HG03378 (cell line): ENCODE data around the gene PLCB4.
"Not testable (repeated sequence)": the region's sequence is repeated elsewhere in the genome, so short reads cannot be mapped to it uniquely, and the experiment has no call there.

Source experiments
- ATAC-seq: cut with Tn5 transposase; IDR thresholded peaks from one replicate; pipeline ENCODE4 v1.9.1; 2021; ENCODE audit warnings: mild to moderate bottlenecking, moderate library complexity; ENCODE audit not compliant: unreplicated experiment

Gene PLCB4

DNA sequence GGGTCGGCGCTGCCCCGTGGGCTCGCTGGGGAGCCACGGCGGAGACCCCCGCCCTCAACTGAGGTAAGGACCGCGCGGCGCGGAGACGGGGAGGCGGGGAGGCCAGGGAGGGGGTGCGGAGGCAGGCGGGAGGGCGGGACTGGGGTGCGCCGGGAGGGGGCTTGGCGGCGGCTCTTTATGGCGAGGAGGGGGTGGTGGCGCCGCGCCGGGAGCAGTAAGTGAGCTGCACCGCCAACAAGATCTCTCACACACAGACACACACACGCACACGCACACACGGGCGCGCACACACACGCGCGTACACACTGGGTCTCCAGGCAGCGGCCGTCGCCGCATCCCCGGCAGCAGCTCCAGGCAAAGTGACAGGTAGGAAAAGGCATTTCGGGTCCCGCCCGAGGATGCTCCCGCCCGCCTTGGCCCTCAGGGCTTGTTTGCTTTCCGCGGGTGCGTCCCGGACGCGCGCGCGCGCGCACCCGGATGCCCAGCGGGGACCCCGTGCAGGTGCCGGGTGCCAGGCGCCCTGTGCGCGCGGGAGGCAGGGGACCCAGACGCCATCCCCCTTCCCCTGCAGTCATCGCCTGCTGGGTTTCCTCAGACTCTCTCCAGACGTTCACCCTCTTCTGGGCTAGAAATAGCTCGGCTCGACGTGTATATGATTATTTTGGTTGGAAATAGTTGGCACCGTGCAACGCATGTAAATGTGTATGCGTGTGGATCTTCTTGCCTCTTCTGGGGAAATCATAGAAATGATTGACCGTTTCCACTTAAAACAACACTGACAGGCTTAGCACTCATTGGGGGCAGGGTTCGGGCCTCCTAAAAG, at the start of gene PLCB4:
TSS of gene PLCB4 (plus strand) at position 247 of the 823 bp plus-strand sequence. CDS start 238,728 bp downstream, outside the sequence.
- no peak for ATAC-seq

DNA sequence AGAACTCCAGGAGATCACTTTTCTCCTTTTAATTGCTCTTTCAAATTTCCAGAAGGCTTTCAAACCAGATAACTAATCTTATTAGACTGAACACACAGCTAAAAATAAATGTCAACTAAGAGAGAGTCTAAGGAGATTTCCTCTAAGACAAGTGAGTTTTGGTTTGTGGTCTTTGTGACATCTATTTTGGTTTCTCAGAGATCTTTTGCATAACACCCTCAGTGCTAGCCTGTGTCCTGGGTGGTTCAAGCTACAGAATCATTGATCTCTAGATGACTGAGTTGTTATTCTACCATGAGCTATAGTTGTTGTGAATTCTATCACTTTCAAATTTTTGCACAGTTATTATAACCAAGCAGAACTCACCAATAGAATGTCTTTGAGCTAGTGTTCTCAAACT, 49.1 kb upstream of the PLCB4 start:
- ATAC-seq: no peak

DNA sequence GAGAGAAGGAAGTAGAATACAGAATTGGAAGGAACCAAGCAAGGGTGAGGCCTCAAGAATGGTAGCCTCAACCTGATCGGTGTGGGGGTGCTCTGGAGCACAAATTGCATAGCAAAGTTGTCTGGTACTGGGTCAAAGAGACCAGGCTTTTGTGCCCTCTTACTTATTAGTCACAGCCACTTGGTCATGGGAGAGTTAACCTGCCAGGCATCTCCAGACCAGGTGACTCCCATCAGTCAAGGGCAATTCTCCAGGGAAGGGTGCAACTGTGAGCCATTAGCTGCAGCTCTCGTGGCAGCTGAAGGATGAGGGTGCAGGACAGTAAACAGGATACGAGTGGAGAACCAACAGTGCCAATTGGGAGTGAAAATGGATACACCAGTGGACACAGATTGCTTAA, 47.7 kb upstream of the PLCB4 start:
- ATAC-seq: no peak

DNA sequence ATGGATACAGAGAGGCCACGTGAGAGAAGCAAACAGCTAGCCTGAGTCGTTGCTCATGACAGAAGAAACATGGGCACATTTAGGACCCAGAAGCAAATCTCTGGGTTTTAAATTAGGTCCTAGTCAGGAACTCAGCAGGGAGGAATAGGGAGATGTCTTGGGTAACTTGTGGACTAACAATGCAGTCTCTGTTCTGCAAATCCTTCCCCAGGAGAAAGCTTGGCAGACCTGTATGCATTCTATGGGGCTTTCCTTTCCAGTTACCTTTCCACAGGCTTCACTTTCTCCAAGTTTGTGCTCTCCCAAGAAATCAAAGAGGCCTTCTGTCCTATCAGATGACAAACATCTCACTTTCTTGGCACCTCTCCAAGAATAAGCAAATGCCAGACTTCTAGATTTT, 47.2 kb upstream of the PLCB4 start:
- ATAC-seq: no peak

DNA sequence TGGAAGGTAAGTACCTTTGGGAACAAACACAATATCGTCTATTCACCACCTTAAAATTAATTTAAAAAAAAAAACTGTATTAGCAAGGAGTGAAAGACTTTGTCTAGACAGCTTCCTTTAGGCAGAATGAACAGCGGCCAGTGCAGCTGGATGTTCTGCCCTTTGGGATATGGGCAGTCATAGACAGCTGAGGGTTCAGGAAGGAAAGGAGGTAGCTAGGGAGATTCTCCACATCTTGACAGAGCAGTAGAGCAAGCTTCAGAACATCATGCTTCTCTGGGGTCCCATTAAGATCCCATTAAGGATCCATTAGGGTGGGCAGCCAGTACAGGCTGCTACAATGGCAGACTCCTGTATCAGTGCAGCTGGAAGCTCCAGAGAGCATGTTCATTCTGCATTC, 46.5 kb upstream of the PLCB4 start:
- no peak for ATAC-seq

DNA sequence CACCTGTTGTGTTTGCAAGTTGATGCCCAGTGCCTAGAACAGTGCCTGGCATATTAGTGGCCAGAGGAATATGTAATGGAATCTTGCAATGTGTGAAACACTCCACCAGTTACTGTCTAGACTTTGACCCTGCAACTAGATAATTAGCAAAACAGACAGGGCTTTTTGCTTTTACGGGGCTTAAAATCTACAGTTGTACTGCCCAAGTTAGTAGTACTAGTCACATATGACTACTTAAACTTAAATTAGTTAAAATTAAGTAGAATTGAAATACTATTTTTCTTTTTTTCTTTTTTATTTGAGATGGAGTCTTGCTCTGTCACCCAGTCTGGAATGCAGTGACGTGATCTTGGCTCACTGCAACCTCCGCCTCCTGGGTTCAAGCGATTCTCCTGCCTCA, 44.3 kb upstream of the PLCB4 start:
- no peak for ATAC-seq

DNA sequence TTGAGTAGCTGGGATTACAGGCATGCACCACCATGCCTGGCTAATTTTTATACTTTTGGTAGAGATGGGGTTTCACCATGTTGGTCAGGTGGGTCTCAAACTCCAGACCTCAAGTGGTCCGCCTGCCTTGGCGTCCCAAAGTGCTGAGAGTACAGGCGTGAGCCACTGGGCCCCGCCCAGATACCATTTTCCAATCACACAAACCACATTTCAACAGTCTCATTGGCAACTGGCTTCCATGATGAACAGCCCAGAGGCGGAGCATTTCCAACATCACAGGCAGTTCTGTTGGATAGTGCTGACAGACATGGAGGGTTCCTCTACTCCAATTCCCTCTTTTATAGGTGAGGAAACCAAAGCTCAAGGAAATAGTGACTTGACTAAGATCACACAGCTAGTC, 43.9 kb upstream of the PLCB4 start:
- no peak for ATAC-seq

DNA sequence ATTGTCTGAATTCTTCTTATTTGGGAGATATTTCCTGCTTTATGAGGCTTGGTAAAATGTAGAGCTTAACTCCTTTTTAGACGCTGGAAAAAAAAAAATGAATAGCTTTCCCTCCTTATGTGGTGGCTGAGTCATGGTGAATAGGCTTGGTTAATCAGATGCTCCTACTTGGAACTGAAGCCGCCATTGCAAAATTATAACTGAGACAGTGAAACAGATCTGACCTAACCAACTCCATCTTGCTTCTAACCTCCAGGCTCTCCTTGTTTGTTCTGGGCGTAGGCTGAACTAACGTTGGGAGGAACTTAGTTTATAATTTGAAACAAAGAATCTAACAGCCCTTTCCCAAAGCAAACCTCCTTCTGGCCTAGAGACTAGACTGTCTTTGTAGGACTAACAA, 43.2 kb upstream of the PLCB4 start:
- ATAC-seq: no peak

DNA sequence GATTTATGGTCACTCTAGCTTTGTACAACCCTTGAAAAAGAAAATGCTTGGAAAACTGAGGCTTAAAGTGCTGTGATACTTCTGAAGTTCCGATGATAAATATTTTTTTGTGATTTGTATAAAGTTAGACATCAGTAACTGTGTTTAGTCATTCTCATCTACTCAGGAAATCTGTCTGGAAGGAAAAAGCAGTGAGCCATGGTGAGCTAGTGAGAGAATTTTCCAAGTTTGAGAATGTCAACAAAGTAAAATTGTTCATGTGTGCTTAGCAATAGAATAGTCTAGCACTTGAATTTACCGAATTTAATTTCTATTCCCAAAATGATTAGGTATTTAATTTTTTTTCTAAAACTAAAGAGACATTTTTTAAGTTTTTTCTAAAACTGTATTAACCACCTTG, 41.3 kb upstream of the PLCB4 start:
- no peak for ATAC-seq

DNA sequence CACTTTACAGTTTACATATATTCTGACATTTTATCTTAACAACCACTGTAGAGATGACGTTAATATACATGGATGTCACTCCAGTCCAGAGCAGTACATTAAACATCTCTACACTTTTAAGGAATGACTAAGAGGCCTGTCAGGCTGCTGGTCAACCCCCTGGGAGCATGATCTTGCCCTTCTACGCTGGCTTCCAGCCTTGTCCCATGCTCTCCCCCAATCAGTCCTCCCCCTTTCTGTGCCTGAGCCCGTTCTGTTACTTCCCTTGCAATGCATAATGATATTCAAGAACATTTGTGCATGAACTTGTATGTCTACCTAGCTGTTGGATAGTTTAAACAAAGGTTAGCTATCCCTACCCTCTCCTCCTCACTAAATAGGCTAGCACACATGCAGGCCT, 40.5 kb upstream of the PLCB4 start:
- ATAC-seq: no peak

DNA sequence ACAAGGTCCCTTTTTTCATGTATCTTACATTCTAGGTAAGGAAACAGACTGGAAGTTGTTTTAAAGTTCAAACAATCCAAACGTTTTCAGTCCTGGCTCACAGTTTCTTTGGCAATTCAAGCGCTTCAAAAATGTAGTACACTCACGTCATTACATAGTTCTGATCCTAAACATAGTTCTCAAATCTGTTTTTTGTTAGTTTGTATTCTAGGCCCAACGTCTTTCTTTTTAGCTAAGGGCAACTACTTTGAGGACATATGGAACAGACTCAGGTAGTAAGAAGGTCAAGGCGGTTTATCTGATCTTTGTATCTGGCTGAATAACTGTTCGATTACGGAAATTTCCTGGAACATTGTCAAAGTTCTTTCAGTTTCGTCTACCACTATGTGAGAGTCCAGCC, 36.9 kb upstream of the PLCB4 start:
- no peak for ATAC-seq

DNA sequence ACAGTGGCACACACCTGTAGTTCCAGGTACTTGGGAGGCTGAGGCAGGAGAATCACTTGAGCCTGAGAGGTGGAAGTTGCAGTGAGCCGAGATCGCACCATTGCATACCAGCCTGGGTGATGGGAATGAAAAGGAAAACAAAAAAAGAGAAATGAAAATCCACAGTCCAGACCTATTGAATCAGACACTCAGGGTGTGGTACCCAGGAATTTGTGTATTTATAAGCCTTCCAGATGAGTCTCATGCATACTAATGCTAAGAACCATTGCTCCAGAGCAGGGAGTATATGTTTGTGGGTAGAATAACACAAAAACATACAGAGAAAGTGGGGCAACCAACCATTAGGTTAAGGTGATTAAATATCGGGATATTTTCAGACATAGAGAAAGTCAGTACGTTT, 36.1 kb upstream of the PLCB4 start:
- no peak for ATAC-seq

DNA sequence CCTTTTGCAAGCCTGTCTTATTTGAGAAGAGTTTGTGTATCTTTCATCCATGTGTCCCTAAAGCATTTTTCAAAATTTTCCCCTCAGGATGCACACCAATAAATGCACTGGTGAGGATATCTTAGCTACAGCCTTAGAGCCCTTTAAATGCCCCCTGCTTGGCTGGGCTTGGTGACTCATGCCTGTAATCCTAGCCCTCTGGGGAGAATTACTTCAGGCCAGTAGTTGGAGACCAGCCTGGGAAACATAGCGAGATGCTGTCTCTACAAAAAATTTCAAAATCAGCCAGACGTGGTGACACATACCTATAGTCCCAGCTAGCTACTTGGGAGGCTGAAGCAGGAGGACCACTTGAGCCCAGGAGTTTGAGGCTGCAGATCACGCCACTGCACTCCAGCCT, 33.8 kb upstream of the PLCB4 start:
- no peak for ATAC-seq

DNA sequence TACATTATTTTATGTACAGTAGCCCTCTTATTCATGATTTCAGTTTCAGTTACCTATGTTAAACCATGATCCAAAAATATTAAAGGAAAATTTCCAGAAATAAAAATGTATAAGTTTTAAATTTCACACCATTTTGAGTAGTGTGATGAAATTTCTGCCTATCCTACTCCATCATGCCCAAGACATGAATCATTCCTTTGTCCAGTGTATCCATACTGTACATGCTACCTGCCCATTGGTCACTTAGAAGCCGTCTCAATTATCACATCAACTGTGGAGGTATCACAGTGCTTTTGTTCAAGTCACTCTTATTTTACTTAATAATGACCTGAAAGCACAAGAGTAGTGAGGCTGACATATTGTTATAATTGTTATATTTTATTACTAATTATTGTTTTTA, 32.3 kb upstream of the PLCB4 start:
- no peak for ATAC-seq

DNA sequence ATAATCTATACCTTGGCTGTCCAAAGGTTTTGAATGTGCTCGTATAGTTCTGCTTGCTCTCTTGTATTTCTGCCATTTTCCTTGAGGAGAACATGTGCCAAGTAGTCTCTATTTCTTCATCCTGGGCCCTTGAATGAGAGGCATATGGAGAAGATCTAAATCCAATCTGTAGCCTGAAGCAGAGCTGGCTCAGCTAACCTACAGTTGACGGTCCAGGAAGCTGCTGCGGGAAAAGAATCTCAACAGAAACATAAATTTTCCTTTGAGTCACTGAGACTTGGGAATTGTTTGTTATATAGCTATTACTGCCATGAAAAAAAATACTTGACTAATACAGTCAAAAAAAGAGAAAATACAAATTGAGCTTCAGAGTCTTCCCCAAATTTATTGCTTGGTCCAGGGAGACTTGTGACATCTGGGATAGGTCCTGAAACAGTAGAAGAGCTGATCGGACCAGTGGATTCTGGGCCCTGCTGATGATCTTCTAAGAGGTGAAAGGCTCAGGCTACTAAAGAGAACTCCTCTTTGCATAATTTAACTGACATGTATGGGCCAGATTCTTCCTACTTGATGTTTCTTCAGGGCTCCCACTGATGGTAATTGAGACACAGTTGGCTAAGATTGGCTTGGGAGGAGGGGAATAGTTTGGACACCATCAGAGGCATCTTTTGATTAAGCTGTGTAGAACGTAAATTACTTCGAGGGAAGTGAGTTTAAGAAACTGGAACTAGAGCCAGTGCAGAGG, 29.9 kb upstream of the PLCB4 start:
- ATAC-seq: no peak

DNA sequence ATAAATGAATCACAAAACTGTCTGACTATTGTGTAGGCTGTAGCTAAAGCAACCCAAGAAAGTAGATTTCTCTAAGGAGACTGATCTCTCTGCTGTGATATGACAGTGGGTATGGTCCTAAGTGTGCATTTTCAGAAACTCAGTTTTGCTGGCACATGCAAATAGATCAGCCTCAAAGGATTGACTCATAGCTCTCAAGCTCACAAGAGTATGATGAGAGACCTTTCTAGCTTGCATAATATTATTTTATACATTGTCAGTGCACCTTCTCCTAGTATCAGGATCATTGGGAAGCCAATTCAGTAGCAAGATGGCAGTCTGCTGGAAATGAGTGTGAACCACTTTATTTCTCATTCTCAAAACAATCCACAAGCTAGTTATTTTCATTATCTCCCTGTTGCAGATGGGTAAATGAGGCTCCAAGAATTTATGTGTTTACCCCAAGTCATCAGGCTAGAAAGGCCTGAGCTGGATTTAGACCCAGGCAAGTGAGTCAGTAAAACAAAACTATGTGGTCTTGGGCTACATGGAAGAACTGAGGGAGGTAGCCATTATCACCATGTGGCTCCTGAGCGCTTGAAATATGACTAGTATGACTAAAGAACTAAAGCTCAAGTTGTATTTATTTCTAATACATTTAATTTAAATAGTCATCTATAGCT, 27.9 kb upstream of the PLCB4 start:
- ATAC-seq: no peak

DNA sequence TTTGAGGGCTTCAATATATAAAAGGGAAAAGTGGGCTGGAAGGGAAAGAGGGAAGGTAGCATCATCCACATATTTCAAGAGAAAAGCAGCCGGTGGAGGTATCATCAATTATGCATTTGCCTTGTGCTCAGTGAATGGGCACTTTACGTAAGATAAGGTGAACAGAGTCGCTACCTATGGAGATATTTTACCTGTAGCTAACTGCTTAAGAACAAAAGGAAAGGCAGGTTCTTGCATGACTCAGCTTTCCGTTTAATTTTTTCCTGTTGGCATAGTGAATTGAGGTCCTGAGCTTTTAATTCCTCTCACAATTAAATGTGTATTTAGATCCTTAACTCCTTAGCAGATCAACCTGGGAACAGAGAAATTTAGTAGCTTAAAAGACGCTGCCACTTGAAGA, 25.5 kb upstream of the PLCB4 start:
- ATAC-seq: no peak

DNA sequence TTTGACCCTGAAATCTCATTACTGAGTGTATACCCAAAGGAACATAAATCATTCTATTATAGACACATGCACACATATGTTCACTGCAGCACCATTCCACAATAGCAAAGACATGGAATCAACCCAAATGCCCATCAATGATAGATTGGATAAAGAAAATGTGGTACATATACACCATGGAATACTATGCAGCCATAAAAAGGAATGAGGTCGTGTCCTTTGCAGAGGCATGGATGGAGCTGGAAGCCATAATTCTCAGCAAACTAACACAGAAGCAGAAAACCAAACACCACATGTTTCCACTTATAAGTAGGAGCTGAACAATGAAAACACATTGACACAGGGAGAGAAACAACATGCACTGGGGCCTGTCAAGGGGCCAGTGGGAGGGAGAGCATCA, 21.0 kb upstream of the PLCB4 start:
- ATAC-seq: not testable (repeated sequence)

DNA sequence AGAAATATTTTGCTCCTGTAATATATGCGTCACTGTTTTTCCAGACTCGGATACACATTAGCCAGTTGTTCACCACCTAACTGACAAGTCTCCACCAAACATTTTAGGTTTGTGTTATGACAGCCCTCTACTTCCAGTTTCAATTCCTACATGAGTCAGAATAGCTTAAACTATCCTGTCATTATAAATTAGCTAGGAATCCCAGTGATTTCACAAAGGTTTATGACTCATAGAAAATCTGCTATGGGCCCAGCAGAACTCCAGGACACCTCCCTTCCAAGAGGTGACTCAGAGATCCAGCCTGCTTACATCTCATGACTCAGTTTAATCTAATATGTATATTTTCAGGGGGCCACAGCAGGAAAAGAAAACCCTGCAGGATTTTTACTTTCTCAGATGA, 17.4 kb upstream of the PLCB4 start:
- no peak for ATAC-seq

DNA sequence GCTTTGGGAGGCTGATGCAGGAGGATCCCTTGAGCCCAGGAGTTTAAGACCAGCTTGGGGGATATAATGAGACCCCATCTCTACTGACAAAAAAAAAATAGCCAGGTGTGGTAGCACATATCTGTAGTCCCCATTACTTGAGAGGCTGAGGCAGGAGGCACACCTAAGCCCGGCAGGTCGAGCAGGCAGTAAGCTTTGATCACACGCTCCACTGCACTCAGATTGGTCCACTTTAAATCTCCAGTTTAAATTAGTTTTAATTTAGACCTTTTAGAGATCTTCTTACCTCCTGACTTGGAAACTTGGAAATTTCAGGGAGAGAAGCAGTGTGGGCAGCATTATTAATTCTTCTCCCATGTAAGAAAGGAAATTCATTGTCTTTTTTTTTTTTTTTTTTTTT, 16.8 kb upstream of the PLCB4 start:
- no peak for ATAC-seq

DNA sequence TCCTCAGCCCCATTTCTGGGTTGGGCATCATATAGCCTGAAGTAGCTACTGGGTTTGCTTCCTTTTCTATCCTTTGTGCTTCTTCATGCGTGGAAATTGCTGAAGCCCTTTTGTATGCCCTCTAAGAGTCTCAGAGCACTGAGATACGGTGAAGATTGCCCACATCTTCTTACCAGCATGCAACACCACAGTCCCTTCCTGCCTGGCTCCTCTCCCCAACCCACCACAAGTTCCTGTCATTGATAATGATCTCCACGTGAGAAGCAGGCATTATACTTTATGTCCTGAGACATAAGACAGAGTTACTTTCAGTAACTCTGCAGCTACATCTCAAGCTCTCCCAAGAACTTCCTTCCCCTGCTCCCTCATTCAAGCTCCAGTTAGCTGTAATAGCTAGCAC, 15.8 kb upstream of the PLCB4 start:
- no peak for ATAC-seq

DNA sequence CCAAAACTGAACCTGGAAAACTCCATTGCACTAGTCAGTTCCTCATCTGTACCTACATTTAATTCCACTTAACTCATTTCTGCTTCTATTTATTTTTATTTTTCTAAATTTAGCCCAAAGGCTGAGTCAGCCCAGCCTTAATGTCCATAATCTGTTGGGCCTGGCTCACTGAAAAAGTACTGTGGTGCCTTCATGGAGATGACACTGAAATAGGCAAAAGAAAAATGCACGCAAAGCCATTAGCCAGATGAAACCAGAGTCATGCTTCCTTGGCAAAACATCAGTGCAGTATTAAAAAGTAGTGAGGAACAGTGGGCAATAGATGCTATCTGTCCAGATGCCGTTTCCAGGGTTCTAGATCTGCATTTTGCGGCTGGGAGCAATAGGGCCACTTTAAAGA, 14.7 kb upstream of the PLCB4 start:
- ATAC-seq: no peak
